K562 (cell line): ENCODE measurements around the gene DTL. TPM values are rescaled to one million over a fixed set of nuclear protein-coding genes. Genes with fewer than 3 reads are reported as not detected.

Experiments used
- ADNP ChIP-seq: fragments of 200-800 bp; sonication (Bioruptor generic); IDR thresholded peaks from 2 replicates; pipeline ENCODE4 v1.6.1; 2016; ENCODE audit warnings: missing genetic modification characterization, missing compliant biosample characterization
- FOS ChIP-seq: IDR thresholded peaks from 3 replicates; pipeline ENCODE4 v1.6.1; 2011; ENCODE audit not compliant: insufficient read length; ENCODE audit errors: extremely low read depth
- MBD2 ChIP-seq: sonication (generic); IDR thresholded peaks from 2 replicates; pipeline ENCODE4 v1.6.1; 2016; ENCODE audit warnings: low read depth, borderline replicate concordance
- NBN ChIP-seq: fragments of 450-650 bp; IDR thresholded peaks from 2 replicates; pipeline ENCODE4 v1.6.1; 2016; ENCODE audit warnings: low read depth, mild to moderate bottlenecking
- NELFE ChIP-seq: IDR thresholded peaks from 2 replicates; pipeline ENCODE4 v1.6.1; 2011; ENCODE audit warnings: mild to moderate bottlenecking; ENCODE audit not compliant: insufficient read depth, insufficient read length
- NR4A1 ChIP-seq, 2 experiments: fragments of 250-450 bp in 1 of 2; fragments of 450-650 bp in 1 of 2; sonication (Bioruptor Pico) in 1 of 2; IDR thresholded peaks; 2 replicates each; pipeline versions ENCODE4 v1.4.0 to v1.6.1; 2016 to 2020; ENCODE audit warnings: mild to moderate bottlenecking in 2 of 2, missing compliant biosample characterization in 1 of 2, missing genetic modification characterization in 1 of 2, moderate library complexity in 1 of 2
- OTX1 ChIP-seq: fragments of 450-650 bp; formaldehyde crosslinking; IDR thresholded peaks from 2 replicates; pipeline ENCODE4 v1.4.0; 2022; ENCODE audit warnings: mild to moderate bottlenecking
- PHF8 ChIP-seq: fragments of 200-600 bp; sonication (generic); IDR thresholded peaks from 2 replicates; pipeline ENCODE4 v1.6.1; 2012; ENCODE audit warnings: mixed run types, mild to moderate bottlenecking, inconsistent platforms, low read length, moderate library complexity, borderline replicate concordance
- POLR3G ChIP-seq: IDR thresholded peaks from 2 replicates; pipeline ENCODE4 v1.6.1; 2011; ENCODE audit not compliant: insufficient read length, insufficient replicate concordance; ENCODE audit errors: extremely low read depth
- RAD21 ChIP-seq, 2 experiments: fragments of 250-450 bp in 1 of 2; fragments of 450-650 bp in 1 of 2; sonication (Bioruptor Pico) in 1 of 2; formaldehyde crosslinking in 1 of 2; IDR thresholded peaks in 1 of 2; conservative IDR thresholded peaks in 1 of 2; 2 replicates each; pipeline versions ENCODE4 v1.4.0 to v1.8.0; 2020 to 2022; ENCODE audit warnings: mild to moderate bottlenecking in 2 of 2, moderate library complexity in 1 of 2
- RB1 ChIP-seq: fragments of 450-650 bp; IDR thresholded peaks from 2 replicates; pipeline ENCODE4 v1.6.1; 2017; ENCODE audit warnings: low read depth, mild to moderate bottlenecking
- SMARCC2 ChIP-seq: fragments of 450-650 bp; IDR thresholded peaks from 2 replicates; pipeline ENCODE4 v1.6.1; 2017; ENCODE audit warnings: antibody characterized with exemption, moderate library complexity, mild to moderate bottlenecking, low read depth
- TEAD4 ChIP-seq, 2 experiments: sonication (generic) in 1 of 2; formaldehyde crosslinking in 1 of 2; IDR thresholded peaks; 2 replicates each; pipeline versions ENCODE4 v1.6.1 to v1.8.0; 2012 to 2022; ENCODE audit warnings: borderline replicate concordance in 1 of 2, inconsistent platforms in 1 of 2, low read length in 1 of 2, mild to moderate bottlenecking in 1 of 2, missing genetic modification reagents in 1 of 2
- ZNF274 ChIP-seq: IDR thresholded peaks from 2 replicates; pipeline ENCODE4 v1.6.1; 2011; ENCODE audit warnings: low read depth, mild to moderate bottlenecking, low read length, moderate library complexity, borderline replicate concordance
- ZNF586 ChIP-seq: fragments of 450-650 bp; formaldehyde crosslinking; conservative IDR thresholded peaks from 2 replicates; pipeline ENCODE4 v1.4.0; 2020; ENCODE audit warnings: mild to moderate bottlenecking, moderate library complexity
- polyA plus RNA-seq, 8 experiments: library from polyadenylated mRNA; depleted of rRNA in 4 of 8; stranded (reverse) in 5 of 8; unstranded in 3 of 8; fragments of >200 nt; fragmentation: Nextera tagmentation in 2 of 8; fragmentation: Illumina TruSeq in 1 of 8; extraction: Ambion mirVana in 2 of 8; extraction: Trizol in 1 of 8; gene quantifications; 2 replicates each; pipeline versions ENCODE4 v1.2.1 to v1.2.3, GENCODE V29; 2011 to 2014; ENCODE audit warnings: inconsistent platforms in 1 of 8, missing spikeins in 1 of 8
- total RNA-seq, 7 experiments: library from RNA; depleted of rRNA in 6 of 7; stranded (reverse); fragments of >200 nt in 6 of 7; fragmentation: Illumina TruSeq in 2 of 7; extraction: Trizol in 2 of 7; gene quantifications; 2 replicates each; pipeline versions ENCODE4 v1.2.1 to v1.2.3, GENCODE V29; 2011 to 2021; ENCODE audit warnings: low replicate concordance in 1 of 7
- TF ChIP-seq, protein P1 (sequence below): fragments of 250-450 bp; sonication (Bioruptor Pico); IDR thresholded peaks from 2 replicates; pipeline ENCODE4 v1.8.0; 2021; ENCODE audit warnings: moderate library complexity, mild to moderate bottlenecking, inconsistent platforms
- TF ChIP-seq, protein P2 (sequence below): fragments of 250-450 bp; sonication (Bioruptor Pico); IDR thresholded peaks from 2 replicates; pipeline ENCODE4 v1.5.0; 2021; ENCODE audit warnings: mild to moderate bottlenecking, borderline replicate concordance
- TF ChIP-seq, protein P3 (sequence below): fragments of 250-450 bp; sonication (Bioruptor Pico); IDR thresholded peaks from 2 replicates; pipeline ENCODE4 v1.5.0; 2021
- TF ChIP-seq, protein P4 (sequence below): sonication (generic); formaldehyde crosslinking; IDR thresholded peaks from 2 replicates; pipeline ENCODE4 v1.8.0; 2022; ENCODE audit warnings: mild to moderate bottlenecking, missing genetic modification reagents, borderline replicate concordance

DTL gene
- total and polyA plus RNA-seq, 9 of the 15 experiments (the other 6 are each of a cell fraction or from before 2014, with no cell fraction given), result 38.3 to 81.0 (median 63.2) TPM

DNA sequence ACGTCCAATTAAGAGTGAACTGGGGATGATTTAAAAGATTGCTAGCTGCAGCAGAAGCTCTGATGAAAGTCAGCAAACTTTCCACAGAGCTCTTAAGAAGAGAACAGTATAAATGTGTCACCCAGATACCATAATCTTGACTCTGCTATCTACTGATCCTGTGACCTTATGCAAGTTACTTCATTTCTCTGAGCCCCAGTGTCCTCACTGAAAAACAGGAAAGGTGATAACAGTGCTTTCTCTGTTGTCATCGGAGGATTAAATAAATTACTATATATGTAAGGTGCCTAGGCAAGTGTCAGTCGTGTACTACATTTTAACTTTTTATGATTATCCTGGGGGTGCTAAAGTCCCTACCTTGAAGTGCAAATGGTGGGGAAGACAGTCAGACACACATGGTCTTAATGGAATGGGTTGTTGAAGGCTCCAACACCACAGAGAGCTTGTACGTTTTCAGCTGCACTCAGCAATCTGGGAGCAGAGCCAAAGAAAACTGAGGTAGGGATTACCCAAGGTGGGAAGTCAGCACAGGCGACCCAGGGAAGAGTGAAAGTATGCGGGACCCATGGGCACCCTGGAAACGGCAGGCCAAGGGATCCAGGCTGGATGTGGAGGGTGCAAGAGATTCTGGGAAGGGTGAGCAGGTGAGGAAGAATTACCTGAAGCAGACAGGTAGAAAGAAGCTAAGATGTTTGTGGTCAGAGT, 82.8 kb downstream of the DTL start (continued):
- TF ChIP-seq ADNP (tag) (peak; percentile 86), POLR3G (no peak), NELFE (no peak), ZNF274 (no peak), ZNF586 (no peak), PHF8 (no peak), TEAD4 (IDR thresholded peaks at IDR 0.05; ENCODE audit: low read length) (peak; percentile 53), TEAD4 (CRISPR knock-in tag; IDR thresholded peaks at IDR 0.05; ENCODE audit: borderline replicate concordance) (no peak), NBN (no peak), RAD21 (CRISPR knock-in tag; conservative IDR thresholded peaks at IDR 0.05 in 1 of 2, IDR thresholded peaks at IDR 0.05 in 1 of 2) (peak in 1 of 2 experiments; percentile 8; a peak in 1 of 4 replicates), NR4A1 (CRISPR knock-in tag; IDR thresholded peaks at IDR 0.05) (no peak), NR4A1 (tag; IDR thresholded peaks at IDR 0.05) (no peak), SMARCC2 (no peak), RB1 (no peak), FOS (no peak), OTX1 (no peak), MBD2 (no peak)
- TF ChIP-seq, protein P1, sequence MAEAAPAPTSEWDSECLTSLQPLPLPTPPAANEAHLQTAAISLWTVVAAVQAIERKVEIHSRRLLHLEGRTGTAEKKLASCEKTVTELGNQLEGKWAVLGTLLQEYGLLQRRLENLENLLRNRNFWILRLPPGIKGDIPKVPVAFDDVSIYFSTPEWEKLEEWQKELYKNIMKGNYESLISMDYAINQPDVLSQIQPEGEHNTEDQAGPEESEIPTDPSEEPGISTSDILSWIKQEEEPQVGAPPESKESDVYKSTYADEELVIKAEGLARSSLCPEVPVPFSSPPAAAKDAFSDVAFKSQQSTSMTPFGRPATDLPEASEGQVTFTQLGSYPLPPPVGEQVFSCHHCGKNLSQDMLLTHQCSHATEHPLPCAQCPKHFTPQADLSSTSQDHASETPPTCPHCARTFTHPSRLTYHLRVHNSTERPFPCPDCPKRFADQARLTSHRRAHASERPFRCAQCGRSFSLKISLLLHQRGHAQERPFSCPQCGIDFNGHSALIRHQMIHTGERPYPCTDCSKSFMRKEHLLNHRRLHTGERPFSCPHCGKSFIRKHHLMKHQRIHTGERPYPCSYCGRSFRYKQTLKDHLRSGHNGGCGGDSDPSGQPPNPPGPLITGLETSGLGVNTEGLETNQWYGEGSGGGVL (CRISPR knock-in tag), result no peak
- TF ChIP-seq, protein P2, sequence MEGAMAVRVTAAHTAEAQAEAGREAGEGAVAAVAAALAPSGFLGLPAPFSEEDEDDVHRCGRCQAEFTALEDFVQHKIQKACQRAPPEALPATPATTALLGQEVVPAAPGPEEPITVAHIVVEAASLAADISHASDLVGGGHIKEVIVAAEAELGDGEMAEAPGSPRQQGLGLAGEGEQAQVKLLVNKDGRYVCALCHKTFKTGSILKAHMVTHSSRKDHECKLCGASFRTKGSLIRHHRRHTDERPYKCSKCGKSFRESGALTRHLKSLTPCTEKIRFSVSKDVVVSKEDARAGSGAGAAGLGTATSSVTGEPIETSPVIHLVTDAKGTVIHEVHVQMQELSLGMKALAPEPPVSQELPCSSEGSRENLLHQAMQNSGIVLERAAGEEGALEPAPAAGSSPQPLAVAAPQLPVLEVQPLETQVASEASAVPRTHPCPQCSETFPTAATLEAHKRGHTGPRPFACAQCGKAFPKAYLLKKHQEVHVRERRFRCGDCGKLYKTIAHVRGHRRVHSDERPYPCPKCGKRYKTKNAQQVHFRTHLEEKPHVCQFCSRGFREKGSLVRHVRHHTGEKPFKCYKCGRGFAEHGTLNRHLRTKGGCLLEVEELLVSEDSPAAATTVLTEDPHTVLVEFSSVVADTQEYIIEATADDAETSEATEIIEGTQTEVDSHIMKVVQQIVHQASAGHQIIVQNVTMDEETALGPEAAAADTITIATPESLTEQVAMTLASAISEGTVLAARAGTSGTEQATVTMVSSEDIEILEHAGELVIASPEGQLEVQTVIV (CRISPR knock-in tag), result no peak
- TF ChIP-seq, protein P3, sequence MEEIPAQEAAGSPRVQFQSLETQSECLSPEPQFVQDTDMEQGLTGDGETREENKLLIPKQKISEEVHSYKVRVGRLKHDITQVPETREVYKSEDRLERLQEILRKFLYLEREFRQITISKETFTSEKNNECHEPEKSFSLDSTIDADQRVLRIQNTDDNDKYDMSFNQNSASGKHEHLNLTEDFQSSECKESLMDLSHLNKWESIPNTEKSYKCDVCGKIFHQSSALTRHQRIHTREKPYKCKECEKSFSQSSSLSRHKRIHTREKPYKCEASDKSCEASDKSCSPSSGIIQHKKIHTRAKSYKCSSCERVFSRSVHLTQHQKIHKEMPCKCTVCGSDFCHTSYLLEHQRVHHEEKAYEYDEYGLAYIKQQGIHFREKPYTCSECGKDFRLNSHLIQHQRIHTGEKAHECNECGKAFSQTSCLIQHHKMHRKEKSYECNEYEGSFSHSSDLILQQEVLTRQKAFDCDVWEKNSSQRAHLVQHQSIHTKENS (CRISPR knock-in tag), result no peak
- TF ChIP-seq, protein P4, sequence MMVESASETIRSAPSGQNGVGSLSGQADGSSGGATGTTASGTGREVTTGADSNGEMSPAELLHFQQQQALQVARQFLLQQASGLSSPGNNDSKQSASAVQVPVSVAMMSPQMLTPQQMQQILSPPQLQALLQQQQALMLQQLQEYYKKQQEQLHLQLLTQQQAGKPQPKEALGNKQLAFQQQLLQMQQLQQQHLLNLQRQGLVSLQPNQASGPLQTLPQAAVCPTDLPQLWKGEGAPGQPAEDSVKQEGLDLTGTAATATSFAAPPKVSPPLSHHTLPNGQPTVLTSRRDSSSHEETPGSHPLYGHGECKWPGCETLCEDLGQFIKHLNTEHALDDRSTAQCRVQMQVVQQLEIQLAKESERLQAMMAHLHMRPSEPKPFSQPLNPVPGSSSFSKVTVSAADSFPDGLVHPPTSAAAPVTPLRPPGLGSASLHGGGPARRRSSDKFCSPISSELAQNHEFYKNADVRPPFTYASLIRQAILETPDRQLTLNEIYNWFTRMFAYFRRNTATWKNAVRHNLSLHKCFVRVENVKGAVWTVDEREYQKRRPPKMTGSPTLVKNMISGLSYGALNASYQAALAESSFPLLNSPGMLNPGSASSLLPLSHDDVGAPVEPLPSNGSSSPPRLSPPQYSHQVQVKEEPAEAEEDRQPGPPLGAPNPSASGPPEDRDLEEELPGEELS (CRISPR knock-in tag), result no peak
